K562 (cell line): ENCODE data around the gene SRSF6. TPM values are rescaled to one million over a fixed set of nuclear protein-coding genes. Genes with fewer than 3 reads are reported as not detected.
"Not testable (repeated sequence)": the region's sequence is repeated elsewhere in the genome, so short reads cannot be mapped to it uniquely, and the experiment has no call there.

Experiments
- ATAC-seq: fragments of 200-7000 bp; cut with Tn5 transposase; 3 replicates; pipeline ENCODE4 v1.9.1; 2020; ENCODE audit warnings: moderate library complexity
- BruUV-seq: library from RNA; stranded (reverse); fragments of 400-500 nt; replicated peaks from 2 replicates; lab custom pipeline; 2021; lab: Mats Ljungman, UMichigan
- CTCF ChIA-PET: fragments of 300-600 bp; formaldehyde crosslinking; extraction: SDS; loops from one replicate; lab custom pipeline; 2021; ENCODE audit warnings: low intra/inter-chr PET ratio; lab: Yijun Ruan, JAX
- POLR2A ChIA-PET: fragments of 300-600, 350-650 bp; sonication (Branson Sonifier 250); formaldehyde crosslinking; extraction: SDS; loops from one replicate; lab custom pipeline; 2021; ENCODE audit warnings: antibody characterized with exemption, inconsistent platforms; lab: Yijun Ruan, JAX
- DNase-seq, 4 experiments: peaks; one replicate each; pipeline versions ENCODE4 v3.0.0 to v3.0.0-alpha.2; 2011 to 2018; ENCODE audit warnings: low spot score in 3 of 4, mixed read lengths in 3 of 4; ENCODE audit errors: extremely low read depth in 1 of 4
- FAIRE-seq: peaks from 2 replicates; lab custom pipeline; 2011; peaks lifted over from hg19 to GRCh38; lab: Jason Lieb, UNC
- H2AFZ ChIP-seq: 2 replicates; pipeline ENCODE4 v1.6.0; 2011; ENCODE audit warnings: low read depth, low read length, control low read depth, inconsistent platforms
- H3K27ac ChIP-seq: fragments of 200-600 bp; 3 replicates; pipeline ENCODE4 v1.8.0; 2011; ENCODE audit warnings: low read depth, mild to moderate bottlenecking, control low read depth, inconsistent platforms, low read length, moderate library complexity, mixed read lengths; ENCODE audit errors: extremely low read depth
- H3K27me3 ChIP-seq, 2 experiments: fragments of 300-600 bp in 1 of 2; 2 replicates in 1 of 2; 3 replicates in 1 of 2; pipeline versions ENCODE4 v1.6.0 to v1.8.0; 2011; ENCODE audit warnings: inconsistent platforms in 2 of 2, low read length in 2 of 2, mild to moderate bottlenecking in 1 of 2, mixed read lengths in 1 of 2, moderate library complexity in 1 of 2; ENCODE audit not compliant: control insufficient read depth in 2 of 2, insufficient read depth in 2 of 2
- H3K36me3 ChIP-seq: fragments of 300-600 bp; 3 replicates; pipeline ENCODE4 v1.8.0; 2011; ENCODE audit warnings: mild to moderate bottlenecking, low read length, inconsistent platforms; ENCODE audit not compliant: control insufficient read depth, insufficient read depth
- H3K4me1 ChIP-seq, 2 experiments: fragments of 200-600 bp in 1 of 2; replicated peaks in 1 of 2; 2 replicates in 1 of 2; 3 replicates in 1 of 2; pipeline versions ENCODE4 v1.5.1 to v1.8.0; 2011; ENCODE audit warnings: inconsistent platforms in 2 of 2, low read length in 2 of 2, mild to moderate bottlenecking in 1 of 2, mixed read lengths in 1 of 2, moderate library complexity in 1 of 2; ENCODE audit not compliant: control insufficient read depth in 2 of 2, insufficient read depth in 2 of 2
- H3K4me2 ChIP-seq: 2 replicates; pipeline ENCODE4 v1.6.1; 2011; ENCODE audit warnings: low read length, control low read depth, inconsistent platforms, mixed read lengths; ENCODE audit not compliant: insufficient read depth
- H3K4me3 ChIP-seq: fragments of 200-600 bp; sonication (generic), shearing (Covaris generic); 2 replicates; pipeline ENCODE4 v1.5.1; 2016; ENCODE audit warnings: control low read depth, inconsistent platforms
- H3K79me2 ChIP-seq: fragments of 200-600 bp; 3 replicates; pipeline ENCODE4 v1.8.0; 2011; ENCODE audit warnings: low read length, inconsistent platforms; ENCODE audit not compliant: control insufficient read depth, insufficient read depth
- H3K9ac ChIP-seq, 2 experiments: 2 replicates each; pipeline versions ENCODE4 v1.6.0 to v1.6.1; 2011; ENCODE audit warnings: low read depth in 2 of 2, low read length in 2 of 2, control low read depth in 1 of 2, inconsistent platforms in 1 of 2, mild to moderate bottlenecking in 1 of 2, mixed read lengths in 1 of 2; ENCODE audit not compliant: insufficient read depth in 1 of 2
- H3K9me1 ChIP-seq: one replicate; pipeline ENCODE4 v1.6.0; 2011; ENCODE audit warnings: inconsistent platforms, mild to moderate bottlenecking, low read length, moderate library complexity; ENCODE audit not compliant: control insufficient read depth, insufficient read depth
- H3K9me3 ChIP-seq: replicated peaks from 2 replicates; pipeline ENCODE4 v1.5.1; 2011; ENCODE audit warnings: low read depth, low read length, inconsistent platforms; ENCODE audit not compliant: control insufficient read depth, insufficient read depth
- H4K20me1 ChIP-seq: replicated peaks from 2 replicates; pipeline ENCODE4 v1.6.1; 2011; ENCODE audit warnings: low read length, inconsistent platforms, mixed read lengths; ENCODE audit not compliant: control insufficient read depth, insufficient read depth
- ASH1L ChIP-seq: fragments of 450-650 bp; IDR thresholded peaks from 2 replicates; pipeline ENCODE4 v1.6.1; 2018; ENCODE audit warnings: borderline replicate concordance, mild to moderate bottlenecking, low read depth; ENCODE audit not compliant: partially characterized antibody
- CC2D1A ChIP-seq: fragments of 450-650 bp; IDR thresholded peaks from 2 replicates; pipeline ENCODE4 v1.6.1; 2017; ENCODE audit warnings: mild to moderate bottlenecking
- NFYB ChIP-seq: IDR thresholded peaks from 2 replicates; pipeline ENCODE4 v1.6.1; 2011; ENCODE audit warnings: mild to moderate bottlenecking, moderate library complexity; ENCODE audit not compliant: insufficient read length; ENCODE audit errors: extremely low read depth
- ZBTB33 ChIP-seq: sonication (generic); formaldehyde crosslinking; IDR thresholded peaks from 2 replicates; pipeline ENCODE4 v1.8.1; 2023; ENCODE audit warnings: mild to moderate bottlenecking, missing genetic modification reagents
- ZNF316 ChIP-seq: fragments of 450-650 bp; IDR thresholded peaks from 2 replicates; pipeline ENCODE4 v1.6.1; 2016
- WGBS: fragments of 100-300 bp; shearing (Covaris generic); methylation state at CpG from one replicate; pipeline ENCODE4 v1.1.6; 2016; ENCODE audit warnings: low coverage, mixed read lengths; ENCODE audit not compliant: insufficient coverage; ENCODE audit errors: missing lambda C conversion rate; 5-methylcytosine and 5-hydroxymethylcytosine counted together
- in situ Hi-C: fragments of 300-500 bp; cut with MboI; formaldehyde crosslinking; loops from 4 replicates; pipeline ENCODE4 v1.15.0; 2018; ENCODE audit warnings: inconsistent platforms, mixed read lengths
- intact Hi-C: fragments of 100-400 bp; cut with micrococcal nuclease; formaldehyde crosslinking; loops from 2 replicates; pipeline ENCODE4 v1.14.2; 2022
- polyA plus RNA-seq, 8 experiments: library from polyadenylated mRNA; depleted of rRNA in 4 of 8; stranded (reverse) in 5 of 8; unstranded in 3 of 8; fragments of >200 nt; fragmentation: Nextera tagmentation in 2 of 8; fragmentation: Illumina TruSeq in 1 of 8; extraction: Ambion mirVana in 2 of 8; extraction: Trizol in 1 of 8; gene quantifications; 2 replicates each; pipeline versions ENCODE4 v1.2.1 to v1.2.3, GENCODE V29; 2011 to 2014; ENCODE audit warnings: inconsistent platforms in 1 of 8, missing spikeins in 1 of 8
- total RNA-seq, 7 experiments: library from RNA; depleted of rRNA in 6 of 7; stranded (reverse); fragments of >200 nt in 6 of 7; fragmentation: Illumina TruSeq in 2 of 7; extraction: Trizol in 2 of 7; gene quantifications; 2 replicates each; pipeline versions ENCODE4 v1.2.1 to v1.2.3, GENCODE V29; 2011 to 2021; ENCODE audit warnings: low replicate concordance in 1 of 7

Gene SRSF6
- total and polyA plus RNA-seq, 9 of the 15 experiments (the other 6 are each of a cell fraction or from before 2014, with no cell fraction given), result 52.4 to 165 (median 117) TPM

- DNase-seq, CTCF ChIA-PET, BruUV-seq, H3K27me3 ChIP-seq, H3K27ac ChIP-seq, FAIRE-seq, H3K4me3 ChIP-seq, H3K9ac ChIP-seq, ATAC-seq, H3K9me3 ChIP-seq, H4K20me1 ChIP-seq, H3K9me1 ChIP-seq, H3K4me1 ChIP-seq: not testable (repeated sequence)
- peak overlapping the region; percentile 98 for H2AFZ ChIP-seq
- peaks cover 25% of the 10 kb centered on the region for H3K36me3 ChIP-seq
- peaks cover 33% of the 10 kb centered on the region for H3K79me2 ChIP-seq
- intact Hi-C loops (loop anchor here (5.0 to 10.0 kb wide), 2 partner anchors 61 to 269 kb away; partner anchors contain the start of gene GTSF1L), in situ Hi-C loops (loop anchor here (10.0 kb wide), 1 partner anchor 239 kb away; no protein-coding TSS in a partner anchor)
- peak; percentile 56; the same call in 1 of the 2 replicates for TF ChIP-seq CC2D1A
- peak; percentile 81 for TF ChIP-seq ZBTB33 (CRISPR knock-in tag)
- TF ChIP-seq ZNF316, result peak; percentile 31; the same call in 1 of the 2 replicates
- peak; percentile 44 for TF ChIP-seq NFYB
- TF ChIP-seq ASH1L, result peak; percentile 31
- WGBS, result 87% methylated on average over 7 of the region's 8 CpGs
- POLR2A ChIA-PET, result interaction anchor here (0.6 to 3.5 kb wide), 10 partner anchors 9 to 537 kb away, joined by 3 to 34 read pairs (median 4); no protein-coding TSS in a partner anchor
- H3K4me2 ChIP-seq, result peak overlapping the region; percentile 85; the same call in 1 of the 2 replicates
Observed at GRCh38 chr20:43456252-43456651, 1.4 kb upstream of the SRSF6 start.
